Type B pancreatic cell (in vitro differentiated cells): Measurements from ENCODE around the gene POC1A. TPM values are rescaled to one million over a fixed set of nuclear protein-coding genes. Genes with fewer than 3 reads are reported as not detected.

ENCODE experiments used
- DNase-seq: peaks from one replicate; pipeline ENCODE4 v3.0.0; 2021; ENCODE audit warnings: mixed read lengths; ENCODE audit not compliant: unreplicated experiment; ENCODE audit errors: extremely low spot score
- H3K27ac Mint-ChIP-seq: 2 replicates; pipeline ENCODE4 v1.8.0; 2021; ENCODE audit warnings: mild to moderate bottlenecking, mixed read lengths
- H3K27me3 Mint-ChIP-seq: 2 replicates; pipeline ENCODE4 v1.8.0; 2021; ENCODE audit warnings: mixed read lengths
- H3K36me3 Mint-ChIP-seq: 2 replicates; pipeline ENCODE4 v1.8.0; 2021; ENCODE audit warnings: mixed read lengths
- H3K4me1 Mint-ChIP-seq: one replicate; pipeline ENCODE4 v1.8.0; 2021; ENCODE audit warnings: mixed read lengths; ENCODE audit not compliant: unreplicated experiment
- H3K4me3 Mint-ChIP-seq: 2 replicates; pipeline ENCODE4 v1.8.0; 2021; ENCODE audit warnings: mild to moderate bottlenecking, mixed read lengths
- H3K9me3 Mint-ChIP-seq: 2 replicates; pipeline ENCODE4 v1.8.0; 2021; ENCODE audit warnings: mixed read lengths
- total RNA-seq: library from RNA; stranded (reverse); gene quantifications from 2 replicates; pipeline ENCODE4 v1.2.1, GENCODE V29; 2021; ENCODE audit warnings: low replicate concordance
- TF ChIP-seq, protein P1 (sequence below): fragments of 200-600 bp; sonication (generic); conservative IDR thresholded peaks from 2 replicates; pipeline ENCODE4 v1.5.0; 2021; ENCODE audit warnings: antibody characterized with exemption, mild to moderate bottlenecking

POC1A gene
- total RNA-seq, 1 donor from 2014 or later: 19.1 TPM

DNA sequence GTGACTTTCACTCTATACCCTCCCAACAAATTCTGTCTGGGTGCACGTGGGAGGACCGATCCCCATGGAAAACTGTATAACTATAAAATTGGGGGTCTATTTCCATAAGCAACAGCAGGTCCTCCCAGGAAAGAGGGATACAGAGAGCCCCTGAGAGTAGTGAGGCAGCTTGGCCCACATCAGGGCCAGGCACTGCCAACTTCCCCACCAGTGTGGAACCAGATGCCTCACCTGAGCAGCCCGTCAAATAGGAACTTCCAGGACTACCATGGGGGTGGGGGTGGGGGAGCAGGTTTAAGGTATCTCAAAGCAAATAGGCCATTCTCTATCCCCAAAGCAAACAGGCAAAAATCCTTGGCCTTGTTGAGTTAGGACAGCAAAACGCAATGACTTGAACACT is 64.5 kb downstream of the POC1A start:
- H3K4me1 Mint-ChIP-seq: peaks cover 36% of the 10 kb centered on the region
- no peaks in the 10 kb centered on the region for H3K27me3 Mint-ChIP-seq
- H3K9me3 Mint-ChIP-seq: no peaks in the 10 kb centered on the region
- TF ChIP-seq, protein P1, sequence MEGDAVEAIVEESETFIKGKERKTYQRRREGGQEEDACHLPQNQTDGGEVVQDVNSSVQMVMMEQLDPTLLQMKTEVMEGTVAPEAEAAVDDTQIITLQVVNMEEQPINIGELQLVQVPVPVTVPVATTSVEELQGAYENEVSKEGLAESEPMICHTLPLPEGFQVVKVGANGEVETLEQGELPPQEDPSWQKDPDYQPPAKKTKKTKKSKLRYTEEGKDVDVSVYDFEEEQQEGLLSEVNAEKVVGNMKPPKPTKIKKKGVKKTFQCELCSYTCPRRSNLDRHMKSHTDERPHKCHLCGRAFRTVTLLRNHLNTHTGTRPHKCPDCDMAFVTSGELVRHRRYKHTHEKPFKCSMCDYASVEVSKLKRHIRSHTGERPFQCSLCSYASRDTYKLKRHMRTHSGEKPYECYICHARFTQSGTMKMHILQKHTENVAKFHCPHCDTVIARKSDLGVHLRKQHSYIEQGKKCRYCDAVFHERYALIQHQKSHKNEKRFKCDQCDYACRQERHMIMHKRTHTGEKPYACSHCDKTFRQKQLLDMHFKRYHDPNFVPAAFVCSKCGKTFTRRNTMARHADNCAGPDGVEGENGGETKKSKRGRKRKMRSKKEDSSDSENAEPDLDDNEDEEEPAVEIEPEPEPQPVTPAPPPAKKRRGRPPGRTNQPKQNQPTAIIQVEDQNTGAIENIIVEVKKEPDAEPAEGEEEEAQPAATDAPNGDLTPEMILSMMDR: no peak
- no peak overlapping the region for H3K27ac Mint-ChIP-seq
- H3K36me3 Mint-ChIP-seq: no peaks in the 10 kb centered on the region
- H3K4me3 Mint-ChIP-seq: no peak overlapping the region
- no peak for DNase-seq

DNA sequence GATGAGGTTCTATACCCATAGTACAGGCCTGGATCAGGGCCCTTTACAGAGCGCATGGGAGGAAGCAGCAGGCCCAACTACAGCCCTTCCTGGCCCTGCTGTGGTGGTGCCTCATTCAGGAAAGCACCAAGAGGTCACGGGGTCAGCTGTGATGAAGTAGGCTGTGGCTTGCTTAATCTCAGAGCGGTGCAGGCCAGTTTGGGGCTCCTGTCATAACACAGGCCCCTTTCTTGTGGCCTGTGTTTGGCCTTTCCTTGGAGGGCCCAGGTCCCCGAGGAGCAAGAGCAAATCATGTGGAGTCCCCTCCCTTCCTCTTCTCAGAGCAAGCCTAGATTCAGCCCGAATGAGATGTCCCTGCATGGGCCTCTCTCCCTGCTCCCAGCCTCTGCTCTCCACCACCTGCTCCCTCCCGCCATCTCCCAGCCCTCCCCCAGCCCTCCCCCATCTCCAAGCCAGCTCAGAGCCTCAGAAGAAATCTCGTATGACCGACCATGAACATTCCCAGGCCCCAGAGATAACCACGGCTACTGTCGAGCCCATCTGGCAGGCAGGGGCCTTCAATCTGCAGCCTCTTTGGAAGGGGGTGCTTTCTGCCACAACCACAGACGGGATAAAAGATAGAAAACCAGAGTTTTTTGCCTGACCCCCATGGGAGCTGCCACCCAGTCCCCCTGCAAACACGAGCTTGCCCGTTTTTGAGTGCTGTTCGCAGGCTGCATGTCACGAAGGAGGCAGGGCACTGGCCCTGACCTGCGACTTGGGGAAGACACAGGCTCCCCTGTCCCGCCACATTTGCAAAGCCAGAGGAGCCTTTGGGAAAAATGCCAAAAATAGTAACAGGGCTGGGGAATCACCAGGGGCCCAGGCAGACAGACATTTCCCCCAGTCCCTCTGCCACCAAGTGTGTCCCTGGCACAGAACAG is 65.5 kb downstream of the POC1A start:
- no peaks in the 10 kb centered on the region for H3K9me3 Mint-ChIP-seq
- H3K36me3 Mint-ChIP-seq: no peaks in the 10 kb centered on the region
- no peak overlapping the region for H3K4me3 Mint-ChIP-seq
- no peak overlapping the region for H3K27ac Mint-ChIP-seq
- no peaks in the 10 kb centered on the region for H3K27me3 Mint-ChIP-seq
- peaks cover 36% of the 10 kb centered on the region for H3K4me1 Mint-ChIP-seq
- TF ChIP-seq, protein P1: no peak
- no peak for DNase-seq

DNA sequence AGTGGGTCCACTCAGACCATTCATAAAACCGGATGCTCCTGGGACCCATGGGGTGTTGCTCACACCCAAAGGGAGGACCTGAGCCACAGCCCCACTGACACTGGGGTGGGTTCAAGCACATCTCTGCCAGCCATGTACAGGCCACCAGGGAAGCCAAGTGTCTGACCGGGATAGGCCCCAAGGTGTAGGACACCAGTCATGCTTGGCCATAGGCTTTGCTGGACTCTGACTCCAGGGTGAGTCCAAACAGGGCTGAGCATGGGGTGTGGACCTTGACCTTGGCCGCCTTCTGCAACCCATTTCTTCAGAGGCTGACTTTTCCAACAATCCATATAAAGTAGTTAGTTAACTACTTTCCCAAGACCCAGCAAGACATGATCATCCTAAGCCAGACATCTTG is 66.5 kb downstream of the POC1A start:
- no peak for DNase-seq
- Mint-ChIP-seq H3K27ac (no peak overlapping the region), H3K9me3 (no peaks in the 10 kb centered on the region), H3K36me3 (no peaks in the 10 kb centered on the region), H3K27me3 (no peaks in the 10 kb centered on the region), H3K4me3 (peak overlapping the region; percentile 25), H3K4me1 (peaks cover 41% of the 10 kb centered on the region)
- TF ChIP-seq, protein P1: no peak

DNA sequence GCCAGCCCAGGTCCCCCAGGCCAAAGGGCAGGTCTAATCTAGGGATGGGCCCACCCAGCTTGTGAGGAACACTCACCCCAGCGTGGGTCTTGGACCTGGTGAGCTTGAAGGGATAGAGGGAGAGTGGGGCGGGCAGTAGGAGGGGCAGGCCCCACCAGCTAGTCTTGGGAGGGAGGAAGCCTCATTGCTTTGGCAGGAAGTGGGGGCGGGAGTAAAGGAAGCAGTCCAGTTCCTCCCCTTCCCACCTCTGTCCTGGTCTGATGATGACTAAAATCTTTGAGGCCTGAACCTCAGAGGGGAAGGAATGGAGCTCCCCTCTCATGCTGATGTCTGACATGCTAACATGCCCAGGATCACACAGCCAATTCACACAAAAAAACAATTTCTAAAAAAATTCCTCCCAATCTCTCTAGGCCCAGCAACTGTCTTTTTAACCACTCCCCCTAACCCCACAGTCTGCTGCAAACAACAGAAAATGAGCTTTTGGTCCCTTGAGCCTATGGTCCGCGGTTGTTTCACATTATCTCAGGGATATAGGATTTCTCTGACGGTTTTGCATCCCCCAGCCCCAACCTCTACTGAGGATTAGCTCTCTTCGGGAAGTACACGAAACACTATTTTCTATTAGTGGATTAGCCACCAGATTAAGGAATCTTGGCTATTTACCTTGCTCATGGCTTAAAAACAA is 67.1 kb downstream of the POC1A start:
- H3K27me3 Mint-ChIP-seq: no peaks in the 10 kb centered on the region
- H3K4me1 Mint-ChIP-seq: peaks cover 41% of the 10 kb centered on the region
- H3K9me3 Mint-ChIP-seq: no peaks in the 10 kb centered on the region
- TF ChIP-seq, protein P1: no peak
- H3K4me3 Mint-ChIP-seq: peak overlapping the region; percentile 25
- DNase-seq: no peak
- peak overlapping the region; percentile 69 for H3K27ac Mint-ChIP-seq
- no peaks in the 10 kb centered on the region for H3K36me3 Mint-ChIP-seq

DNA sequence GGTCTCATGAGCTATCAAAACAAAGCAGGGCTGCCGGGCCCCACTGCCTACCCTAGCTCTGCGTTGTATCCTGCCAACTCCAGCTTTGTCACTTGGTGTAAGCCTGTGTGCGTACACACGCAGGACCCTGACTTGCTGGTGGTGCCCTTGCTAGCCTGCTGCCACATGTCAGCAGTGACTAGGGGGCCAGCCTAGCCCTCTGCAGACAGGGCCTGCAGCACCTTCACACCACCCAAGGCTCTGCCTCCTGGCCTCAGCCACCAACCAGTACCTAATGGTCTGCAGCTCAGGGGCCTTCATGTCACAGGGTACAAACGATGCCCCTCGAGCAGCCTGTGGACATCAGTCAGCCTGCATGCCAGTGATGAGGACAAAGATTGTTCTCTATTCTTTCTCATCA is 67.8 kb downstream of the POC1A start:
- TF ChIP-seq, protein P1: no peak
- Mint-ChIP-seq H3K36me3 (no peaks in the 10 kb centered on the region), H3K9me3 (no peaks in the 10 kb centered on the region), H3K4me3 (no peak overlapping the region), H3K27me3 (no peaks in the 10 kb centered on the region), H3K4me1 (peaks cover 38% of the 10 kb centered on the region), H3K27ac (no peak overlapping the region)
- DNase-seq: no peak
